GM21717 (cell line): ENCODE measurements around the gene EGFL7.

Source experiments
- ATAC-seq: cut with Tn5 transposase; IDR thresholded peaks from one replicate; pipeline ENCODE4 v1.9.1; 2021; ENCODE audit warnings: mild to moderate bottlenecking, moderate library complexity; ENCODE audit not compliant: unreplicated experiment

The EGFL7 gene

DNA sequence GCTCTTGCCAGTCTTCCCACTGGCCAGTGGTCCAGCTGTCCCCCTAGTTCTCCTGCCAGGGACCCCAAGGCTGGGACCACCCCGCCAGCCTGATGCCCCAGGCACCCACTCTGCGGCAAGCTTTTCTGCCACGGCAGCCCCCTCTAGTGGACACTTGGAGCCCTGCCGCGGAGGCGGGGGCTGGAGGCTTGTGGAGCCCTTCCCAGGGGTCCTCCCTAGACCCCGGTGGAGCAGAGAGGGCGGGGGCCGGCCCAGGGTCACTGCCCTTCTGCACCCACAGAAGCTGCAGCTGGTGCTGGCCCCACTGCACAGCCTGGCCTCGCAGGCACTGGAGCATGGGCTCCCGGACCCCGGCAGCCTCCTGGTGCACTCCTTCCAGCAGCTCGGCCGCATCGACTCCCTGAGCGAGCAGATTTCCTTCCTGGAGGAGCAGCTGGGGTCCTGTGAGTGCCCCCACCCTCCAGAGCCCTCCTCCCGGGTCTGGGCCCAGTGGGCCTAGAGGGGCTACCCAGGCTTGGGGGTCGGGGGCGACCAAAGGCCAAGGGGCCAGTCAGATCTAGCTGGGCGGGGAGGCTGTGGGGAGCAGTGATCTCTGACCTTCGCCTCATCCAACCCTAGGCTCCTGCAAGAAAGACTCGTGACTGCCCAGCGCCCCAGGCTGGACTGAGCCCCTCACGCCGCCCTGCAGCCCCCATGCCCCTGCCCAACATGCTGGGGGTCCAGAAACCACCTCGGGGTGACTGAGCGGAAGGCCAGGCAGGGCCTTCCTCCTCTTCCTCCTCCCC, 9.1 kb downstream of the EGFL7 start:
- ATAC-seq = no peak

DNA sequence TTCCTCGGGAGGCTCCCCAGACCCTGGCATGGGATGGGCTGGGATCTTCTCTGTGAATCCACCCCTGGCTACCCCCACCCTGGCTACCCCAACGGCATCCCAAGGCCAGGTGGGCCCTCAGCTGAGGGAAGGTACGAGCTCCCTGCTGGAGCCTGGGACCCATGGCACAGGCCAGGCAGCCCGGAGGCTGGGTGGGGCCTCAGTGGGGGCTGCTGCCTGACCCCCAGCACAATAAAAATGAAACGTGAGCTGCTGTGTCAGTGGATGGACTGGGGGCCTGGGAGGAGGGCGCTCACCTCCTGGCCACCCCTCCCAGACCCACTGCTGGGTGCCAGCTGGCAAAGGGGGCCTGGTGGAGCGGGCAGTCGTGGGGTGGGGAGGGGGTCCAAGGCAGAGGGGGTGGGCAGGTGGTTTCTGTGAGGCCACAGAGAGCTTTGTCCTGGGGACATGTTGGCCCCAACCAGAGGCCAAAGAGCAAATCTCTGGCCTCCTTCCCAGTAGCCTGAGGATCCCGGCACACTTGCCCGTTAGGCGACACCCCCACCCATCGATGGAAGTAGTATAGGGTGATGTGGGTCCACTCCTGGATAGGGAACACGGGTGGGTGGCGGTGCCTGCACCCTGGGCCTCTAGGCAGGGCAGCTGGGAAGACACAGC, 9.8 kb downstream of the EGFL7 start:
- ATAC-seq = no peak

DNA sequence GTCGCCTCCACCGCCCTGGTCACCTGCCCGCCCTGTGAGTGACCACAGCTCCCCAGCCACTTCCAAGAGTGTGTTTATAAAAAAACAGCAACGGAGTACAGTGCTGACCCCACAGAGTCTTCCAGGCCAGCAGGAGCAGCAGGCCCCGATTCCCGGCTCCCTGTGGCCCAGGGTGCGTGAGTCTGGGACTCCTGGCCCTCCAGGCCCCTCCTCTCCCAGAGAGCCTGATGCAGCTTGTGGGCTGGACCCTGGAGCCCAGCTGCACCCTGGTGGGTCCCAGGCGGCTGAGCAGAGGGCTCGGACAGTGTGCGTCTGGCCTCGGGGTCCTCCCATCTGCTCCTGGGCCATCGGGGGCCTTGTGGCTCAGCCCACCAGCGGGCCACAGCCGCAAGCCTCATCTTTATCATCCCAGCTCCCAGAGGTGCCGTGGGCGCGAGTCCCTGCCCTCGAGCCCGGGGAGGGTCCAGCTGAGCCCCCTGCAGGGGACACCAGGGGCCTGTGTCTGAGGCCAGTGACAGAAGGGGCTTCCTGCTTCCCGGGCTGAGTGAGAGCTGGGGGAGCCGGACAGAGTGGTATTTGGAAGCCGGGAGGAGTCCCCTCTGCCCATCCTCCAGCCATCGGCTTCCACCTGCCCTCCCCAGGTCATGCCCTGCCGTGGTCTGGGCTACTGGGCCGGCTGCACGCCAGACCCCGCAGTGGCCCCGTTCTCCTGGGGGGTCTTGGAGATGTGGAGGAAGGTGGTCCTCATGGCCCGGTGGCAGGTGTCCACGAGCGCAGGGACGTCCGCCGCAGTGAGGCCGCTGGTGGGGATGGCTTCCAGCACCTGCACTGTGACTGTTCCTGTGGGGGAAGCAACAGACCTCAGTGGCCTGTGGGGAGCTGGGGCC, 10.6 kb downstream of the EGFL7 start:
- ATAC-seq = no peak

DNA sequence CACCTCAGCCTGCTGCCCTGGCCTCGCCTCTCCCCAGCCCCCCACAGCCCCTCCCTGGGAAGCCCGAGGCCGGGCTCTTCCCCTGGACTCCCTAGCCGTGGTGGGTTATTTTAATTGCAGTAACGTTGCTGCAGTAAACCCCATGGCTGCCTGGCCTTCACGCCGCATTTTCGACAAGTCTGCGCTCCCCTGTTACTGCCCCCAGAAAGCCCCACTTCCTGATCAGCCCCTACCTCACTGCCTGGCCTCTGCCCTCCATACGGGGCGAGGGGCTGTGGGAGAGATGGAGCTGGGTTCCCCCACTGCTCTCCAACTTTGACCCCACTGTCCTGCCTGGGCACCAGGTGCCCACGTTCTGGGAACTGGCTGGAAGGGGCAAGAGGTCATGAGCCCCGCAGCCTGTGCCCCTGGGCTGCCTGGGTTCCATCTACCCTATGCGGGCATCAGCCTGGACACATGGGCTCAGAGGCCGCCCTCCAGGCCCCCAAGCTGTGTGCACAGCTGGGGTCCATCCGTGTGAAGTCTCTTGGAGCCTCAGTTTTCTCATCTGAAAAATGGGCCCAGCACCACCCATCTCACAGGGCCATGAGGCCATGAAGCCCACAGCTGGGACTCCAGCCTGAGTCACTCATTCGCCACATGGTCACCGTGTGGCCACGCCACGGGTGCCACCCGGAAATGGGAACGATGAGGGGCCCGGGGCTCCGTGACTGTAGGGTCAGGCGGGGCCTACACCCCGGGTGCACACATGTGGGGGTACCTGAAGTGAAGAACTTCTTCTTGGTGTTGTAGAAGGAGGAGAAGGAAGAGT, 11.5 kb downstream of the EGFL7 start:
- ATAC-seq = no peak

DNA sequence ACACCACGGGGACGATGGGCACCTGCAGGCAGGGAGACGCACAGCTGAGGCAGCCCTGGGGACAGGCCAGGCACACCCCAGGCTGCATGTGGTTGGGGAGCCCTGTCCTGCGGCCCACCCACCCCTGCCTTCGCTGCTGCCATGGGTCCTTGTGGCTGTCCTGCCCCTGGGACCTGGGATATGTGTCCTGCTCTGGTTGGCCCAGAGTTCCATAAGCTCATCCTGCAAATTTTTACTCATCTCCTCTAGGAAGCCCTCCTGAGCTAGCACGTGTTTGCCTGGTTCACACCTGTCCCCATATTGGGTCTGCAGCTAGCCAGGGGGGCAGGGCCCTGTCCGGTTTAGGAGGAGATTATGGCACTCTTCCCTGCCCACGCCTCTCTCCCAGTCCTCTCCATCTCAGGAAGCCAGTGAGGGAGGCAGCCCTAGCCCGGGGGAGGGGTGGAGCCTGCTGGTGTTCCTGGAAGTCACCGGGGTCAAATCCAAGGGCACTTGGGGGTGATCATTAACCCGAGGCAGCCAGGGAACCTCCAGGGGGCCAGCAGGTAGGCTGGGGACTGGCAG, 12.2 kb downstream of the EGFL7 start:
- no peak for ATAC-seq

DNA sequence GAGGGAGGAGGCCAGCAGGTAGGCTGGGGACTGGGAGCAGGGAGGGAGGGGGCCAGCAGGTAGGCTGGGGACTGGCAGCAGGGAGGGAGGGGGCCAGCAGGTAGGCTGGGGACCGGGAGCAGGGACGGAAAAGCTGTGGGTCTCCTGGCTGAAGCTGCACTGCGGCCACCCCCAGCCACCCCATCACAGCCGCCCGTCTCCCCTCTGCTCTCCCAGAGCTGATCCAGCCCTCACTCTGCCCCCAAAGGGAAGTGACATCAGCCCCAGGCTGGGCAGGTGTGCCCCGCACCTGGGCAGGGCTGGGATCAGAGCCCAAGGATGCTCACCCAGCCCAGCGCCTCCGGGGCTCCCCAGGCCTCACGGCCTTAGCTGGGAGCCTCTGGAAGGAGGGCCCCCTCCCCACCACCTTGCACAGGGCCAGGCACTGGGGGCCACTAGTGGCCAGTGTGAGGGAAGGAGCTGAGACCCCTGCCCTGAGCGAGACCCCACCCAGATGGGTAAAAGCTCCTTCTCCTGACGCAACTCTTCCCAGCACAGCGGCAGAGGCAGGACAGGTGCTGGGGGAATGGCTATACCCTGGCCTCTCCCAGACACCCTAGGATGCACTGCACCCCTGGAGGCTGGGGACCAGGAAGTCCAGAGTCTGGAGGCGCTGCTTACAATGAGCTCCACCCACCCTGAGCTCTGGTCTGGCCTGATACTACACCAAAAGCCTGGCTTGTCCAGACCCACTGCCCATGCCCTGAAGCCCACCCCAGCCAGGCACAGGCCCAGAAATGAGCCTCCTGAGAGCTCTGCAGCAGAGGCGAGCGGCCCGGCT, 13.0 kb downstream of the EGFL7 start:
- ATAC-seq = no peak

DNA sequence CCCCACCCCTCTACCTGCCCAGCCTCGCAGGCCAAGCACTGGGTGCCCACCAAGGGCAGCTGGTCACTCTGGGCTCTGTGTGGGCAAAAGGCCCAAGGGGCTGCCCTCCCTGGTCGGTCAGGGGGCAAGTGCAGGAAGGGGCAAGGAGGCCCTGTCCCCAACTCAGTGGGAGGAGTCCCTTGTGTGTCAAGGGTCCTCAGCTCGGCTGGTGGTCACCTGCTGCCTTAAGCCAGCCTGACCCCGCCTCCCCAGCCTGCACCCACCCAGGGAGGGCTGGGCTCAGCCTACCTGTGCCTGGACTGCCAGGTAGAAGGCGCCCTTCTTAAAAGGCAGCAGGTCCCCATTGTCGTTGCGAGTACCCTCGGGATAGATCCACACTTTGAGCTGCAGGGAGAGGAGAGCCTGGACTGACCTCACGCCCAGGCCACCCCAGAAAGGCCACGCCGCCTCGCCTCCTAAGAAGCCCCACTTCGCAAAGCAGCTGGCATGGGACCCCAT, 13.6 kb downstream of the EGFL7 start:
- no peak for ATAC-seq

DNA sequence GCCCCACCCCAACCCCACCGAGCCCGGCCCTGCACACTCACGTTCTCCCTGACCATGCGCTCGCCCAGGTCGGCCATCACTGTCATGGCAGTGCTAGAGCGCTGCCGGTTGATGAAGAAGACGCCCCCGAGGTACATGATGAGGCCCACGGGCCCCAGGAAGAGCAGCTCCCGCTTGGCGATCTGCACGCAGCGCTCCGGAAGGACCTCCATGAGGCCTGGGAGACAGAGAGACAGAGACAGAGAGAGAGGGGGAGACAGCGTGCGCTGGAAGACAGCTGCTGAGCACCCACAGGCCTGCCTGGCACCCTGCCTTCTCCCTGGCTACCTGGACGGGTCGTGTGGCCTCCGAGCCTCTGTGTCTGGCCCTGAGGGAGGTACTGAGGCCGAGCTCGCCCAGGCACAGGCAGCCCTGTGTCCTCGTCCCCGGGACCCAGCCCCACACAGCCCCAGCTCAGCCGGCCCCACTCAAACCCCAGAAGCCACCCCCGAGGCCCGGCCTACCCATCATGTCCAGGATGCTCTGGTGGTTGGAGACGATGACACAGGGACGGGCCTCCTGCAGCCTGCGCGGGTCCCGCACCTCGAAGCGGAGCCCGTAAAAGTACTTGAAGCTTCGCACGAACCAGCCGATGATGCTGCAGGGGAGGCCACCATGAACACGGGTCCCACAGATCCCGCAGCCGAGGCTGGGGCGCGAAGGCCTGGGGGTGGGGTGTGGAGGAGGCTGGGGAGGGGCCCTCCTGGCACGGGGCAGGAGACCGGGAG, 14.4 kb downstream of the EGFL7 start:
- no peak for ATAC-seq

DNA sequence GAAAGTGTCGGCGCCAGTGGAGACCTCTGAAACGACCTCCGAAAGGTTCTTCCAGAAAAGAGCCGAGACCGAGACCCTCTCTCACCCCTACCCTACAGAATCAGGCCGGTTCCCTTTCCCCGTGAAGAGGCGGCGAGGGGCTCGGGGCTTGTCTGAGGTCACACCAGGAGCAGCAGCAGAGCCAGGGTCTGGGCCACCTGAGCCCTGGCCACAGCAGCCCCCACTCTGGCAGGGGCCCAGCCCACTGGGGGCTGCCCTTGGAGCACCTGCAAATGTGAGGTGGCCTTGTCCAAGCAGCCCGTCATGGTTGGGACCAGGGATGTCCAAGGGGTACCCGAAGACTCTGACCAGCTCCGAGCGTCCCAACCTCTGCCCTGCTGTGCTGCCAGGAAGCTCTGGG, 15.3 kb downstream of the EGFL7 start:
- no peak for ATAC-seq

DNA sequence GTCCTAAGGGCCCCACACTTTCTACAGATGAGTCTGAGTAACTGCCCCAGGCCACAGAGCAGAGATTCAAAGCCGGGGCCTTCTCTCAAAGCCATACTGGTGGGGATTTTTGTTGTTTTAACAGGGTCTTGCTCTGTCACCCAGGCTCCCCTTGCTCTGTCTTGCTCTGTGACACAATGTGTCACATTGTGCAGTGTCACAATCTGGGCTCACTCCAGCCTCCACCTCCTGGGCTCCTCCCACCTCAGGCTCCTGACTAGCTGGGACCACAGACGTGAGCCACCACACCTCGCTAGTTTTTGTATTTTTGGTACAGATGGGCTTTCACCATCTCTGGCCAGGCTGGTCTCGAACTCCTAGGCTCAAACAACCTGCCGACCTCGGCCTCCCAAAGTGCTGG, 15.9 kb downstream of the EGFL7 start:
- ATAC-seq = no peak

DNA sequence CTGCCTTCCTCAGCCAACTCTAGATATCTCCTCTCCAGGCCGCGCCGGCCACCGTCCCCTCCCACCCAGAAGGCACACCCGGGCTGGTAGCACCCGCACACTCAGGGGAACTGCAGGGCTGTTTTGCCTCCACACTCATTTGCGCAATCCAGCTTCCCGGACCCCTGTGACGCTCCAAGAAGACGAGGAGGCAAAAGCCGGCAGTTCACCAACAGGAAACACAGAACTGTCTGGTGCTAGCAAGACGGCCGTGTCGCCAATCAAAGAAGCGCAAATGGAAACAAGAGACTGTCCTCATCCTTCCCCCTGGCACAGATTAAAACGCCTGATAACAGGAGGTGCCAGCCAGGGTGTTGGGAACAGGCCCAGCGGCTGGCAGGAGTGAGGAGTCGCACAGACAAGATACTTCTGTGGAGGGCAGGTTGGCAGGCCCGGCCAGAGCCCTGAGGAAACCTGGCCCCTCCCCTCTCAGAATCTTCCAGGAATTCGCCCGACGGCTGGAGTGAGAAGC, 16.8 kb downstream of the EGFL7 start:
- ATAC-seq = no peak

DNA sequence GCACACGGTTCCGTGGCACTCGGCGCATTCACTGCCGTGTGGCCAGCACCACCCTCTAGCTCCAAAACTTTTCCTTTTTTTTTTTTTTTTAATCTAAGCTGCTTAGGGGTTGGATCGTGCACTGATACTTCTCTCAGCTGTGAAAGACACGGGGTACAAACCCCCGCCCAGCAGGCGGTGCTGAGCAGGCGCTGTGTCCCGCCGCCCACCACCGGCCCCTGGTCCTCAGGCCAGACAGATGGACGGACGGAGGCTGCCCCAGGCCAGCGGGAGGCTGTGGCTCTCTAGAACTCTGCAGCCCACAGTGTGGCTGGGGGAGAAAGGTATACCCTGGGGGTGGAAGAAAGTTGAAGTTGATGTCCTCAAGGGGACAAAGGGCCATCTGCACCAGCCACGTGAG, 18.3 kb downstream of the EGFL7 start:
- ATAC-seq = no peak

DNA sequence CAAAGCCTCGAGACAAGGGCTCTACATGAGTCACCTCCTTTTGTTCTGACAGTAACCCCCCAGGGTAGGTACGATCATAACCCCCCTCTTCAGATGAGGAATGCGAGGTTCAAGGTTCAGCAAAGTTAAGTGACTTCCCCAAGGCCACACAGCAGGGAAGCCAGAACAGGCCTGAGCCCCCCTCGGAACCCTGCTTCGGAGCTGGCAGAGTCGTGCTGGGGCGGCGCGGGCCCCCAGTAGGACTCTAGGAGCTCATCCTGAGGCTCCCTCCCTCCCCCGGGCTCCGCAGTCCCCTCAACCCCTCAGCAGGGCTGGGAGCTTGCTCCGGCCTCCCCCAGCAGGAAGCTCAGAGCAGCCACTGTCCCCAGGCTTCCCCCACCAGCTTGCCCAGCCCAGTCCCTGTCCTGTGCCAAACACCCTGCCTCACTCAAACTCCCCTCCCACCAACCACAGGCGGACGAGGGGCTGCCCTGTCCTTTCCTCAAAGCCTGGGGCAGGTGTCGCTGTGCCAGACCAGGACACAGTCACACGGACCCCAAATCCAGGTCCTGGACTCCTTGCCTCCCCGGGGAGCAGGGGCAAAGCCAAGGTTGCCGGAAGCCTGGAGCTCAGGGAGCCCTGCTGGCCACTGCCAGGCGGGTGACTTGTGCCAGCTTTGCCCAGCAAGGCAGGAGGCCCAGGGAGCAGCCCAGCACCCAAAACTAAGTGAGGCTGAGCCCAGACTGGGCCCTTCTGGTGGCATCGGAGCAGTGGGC, 19.4 kb downstream of the EGFL7 start:
- no peak for ATAC-seq

DNA sequence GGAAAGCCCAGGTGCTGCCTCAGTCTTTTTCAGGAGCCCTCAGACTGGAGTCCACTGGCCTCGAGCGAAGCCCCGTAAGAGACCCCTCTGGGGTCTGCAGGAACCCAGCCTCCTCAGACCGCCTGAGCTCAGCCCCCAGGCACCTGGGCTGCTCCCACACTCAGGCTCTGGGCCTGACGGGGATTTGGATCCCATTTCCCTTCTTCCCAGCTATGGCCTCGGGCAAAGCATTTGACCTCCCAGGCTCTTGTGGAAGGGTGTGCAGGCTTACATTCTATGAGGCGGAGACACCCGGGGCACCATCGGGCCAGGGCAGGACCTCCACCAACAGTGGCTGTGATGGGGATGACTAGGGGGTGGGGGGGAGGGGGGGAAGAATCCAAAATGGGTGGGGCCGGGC, 20.0 kb downstream of the EGFL7 start:
- ATAC-seq = no peak

DNA sequence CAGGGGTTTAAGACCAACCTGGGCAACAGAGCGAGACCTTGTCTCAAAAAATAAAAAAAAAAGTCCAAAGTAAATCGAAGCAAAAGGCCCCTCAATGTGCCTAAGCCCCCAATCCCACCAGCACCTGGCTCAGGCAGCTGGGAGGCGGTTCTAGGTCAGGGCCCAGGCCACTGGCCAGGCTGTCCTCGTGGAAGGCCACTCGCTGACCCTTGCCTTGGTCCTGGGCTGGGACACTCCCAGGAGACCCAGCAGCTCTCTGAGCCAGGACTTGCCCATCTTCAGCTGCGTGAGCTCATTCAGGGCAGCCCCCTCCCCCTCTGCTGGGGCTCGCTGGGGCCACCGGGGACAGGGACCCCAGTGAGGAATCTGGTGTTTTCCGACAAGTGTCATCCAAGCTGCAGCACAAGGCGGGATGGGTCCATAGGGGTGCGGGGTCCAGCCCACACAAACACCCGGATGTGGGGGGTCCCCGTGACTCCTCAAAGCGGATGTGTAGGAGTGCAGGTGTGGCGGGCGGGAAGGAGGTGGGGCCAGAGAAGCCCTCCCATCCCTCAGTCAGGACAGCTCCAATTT, 20.5 kb downstream of the EGFL7 start:
- no peak for ATAC-seq

DNA sequence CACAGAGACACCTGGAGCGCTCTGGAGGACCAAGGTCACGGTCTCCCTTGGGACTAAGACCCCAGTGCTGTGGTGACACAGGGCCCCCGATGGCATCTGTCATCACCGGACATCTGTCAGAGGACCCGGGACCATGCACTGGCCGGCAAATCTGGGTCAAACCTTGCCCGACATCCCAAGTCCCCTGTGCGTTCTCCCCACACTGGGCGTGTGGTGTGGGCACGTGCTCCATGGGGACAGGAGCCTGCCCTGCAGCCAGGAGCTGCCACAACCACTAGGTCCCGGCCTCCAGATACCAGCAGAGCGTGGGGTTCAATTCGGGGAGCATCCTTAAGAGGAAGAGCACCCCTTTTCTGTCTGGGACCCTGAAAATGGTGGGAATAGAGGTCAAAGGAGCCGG, 21.0 kb downstream of the EGFL7 start:
- ATAC-seq = no peak

DNA sequence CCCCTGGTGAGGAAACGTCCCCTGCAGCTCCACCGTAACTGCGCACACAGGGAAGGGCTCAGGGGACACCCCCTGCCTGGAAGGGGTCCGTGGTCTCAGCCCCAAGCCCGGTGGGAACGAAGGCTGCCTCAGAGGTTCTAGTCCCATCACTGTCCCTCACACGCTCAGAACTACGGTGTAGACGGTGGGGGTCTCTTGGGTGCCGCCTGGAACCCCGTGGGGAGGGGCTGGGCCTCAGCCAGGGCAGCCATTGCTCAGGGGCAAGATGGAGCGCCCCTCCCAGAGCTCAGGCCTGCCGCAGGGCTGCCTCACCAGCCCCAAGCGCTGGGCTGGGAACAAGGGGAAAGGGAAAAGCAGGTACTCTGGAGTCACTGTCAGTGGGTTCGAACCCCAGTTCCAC, 21.6 kb downstream of the EGFL7 start:
- ATAC-seq = no peak

DNA sequence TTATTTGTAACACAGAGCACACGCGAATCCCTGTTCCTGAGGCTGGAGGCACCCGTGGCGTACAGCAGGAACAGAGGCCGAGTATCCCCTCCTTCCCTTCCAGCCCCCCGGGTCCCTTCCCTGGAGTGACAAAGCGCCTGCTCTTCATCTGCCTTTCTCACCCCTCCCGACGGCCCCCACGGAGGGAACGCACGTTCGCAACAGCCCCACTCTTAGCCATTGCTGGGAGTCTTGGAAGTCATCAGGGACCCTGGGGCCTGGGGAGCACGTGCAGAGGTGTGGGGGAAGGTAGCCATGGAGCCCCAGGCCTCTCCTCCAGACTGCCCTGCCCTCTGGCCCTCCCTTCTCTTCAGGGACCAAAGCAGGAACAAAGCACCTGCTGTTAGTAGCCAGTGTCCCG, 22.1 kb downstream of the EGFL7 start:
- ATAC-seq = no peak
